ENCODE data around the gene TNC. TPM values are rescaled to one million over a fixed set of nuclear protein-coding genes. Genes with fewer than 3 reads are reported as not detected.

Gene TNC
- total and polyA plus RNA-seq, 10 of the 15 experiments (the other 5 are each of a cell fraction or from before 2014, with no cell fraction given), result 0.05 to 4.2 (median 0.14) TPM

DNA sequence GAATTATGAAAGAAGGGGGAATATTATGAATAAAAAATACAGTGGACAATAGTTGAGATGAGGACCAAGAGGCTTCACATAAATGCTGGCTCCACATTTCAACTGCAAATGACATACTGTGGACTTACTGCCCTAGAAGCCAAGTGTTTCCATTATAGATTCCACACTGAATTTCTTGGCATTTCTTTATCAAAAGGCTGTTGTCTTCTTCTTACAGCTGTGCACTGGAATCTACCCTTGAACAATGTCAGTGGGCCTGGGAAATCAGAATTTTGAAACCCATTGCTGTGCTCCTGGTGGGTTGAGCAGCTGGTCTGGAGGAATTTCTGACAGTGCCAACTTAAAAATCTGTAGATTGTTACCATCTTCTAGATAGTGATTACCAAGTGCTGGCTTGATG, 49.9 kb downstream of the TNC start (continued):
- TF ChIP-seq, protein P1, sequence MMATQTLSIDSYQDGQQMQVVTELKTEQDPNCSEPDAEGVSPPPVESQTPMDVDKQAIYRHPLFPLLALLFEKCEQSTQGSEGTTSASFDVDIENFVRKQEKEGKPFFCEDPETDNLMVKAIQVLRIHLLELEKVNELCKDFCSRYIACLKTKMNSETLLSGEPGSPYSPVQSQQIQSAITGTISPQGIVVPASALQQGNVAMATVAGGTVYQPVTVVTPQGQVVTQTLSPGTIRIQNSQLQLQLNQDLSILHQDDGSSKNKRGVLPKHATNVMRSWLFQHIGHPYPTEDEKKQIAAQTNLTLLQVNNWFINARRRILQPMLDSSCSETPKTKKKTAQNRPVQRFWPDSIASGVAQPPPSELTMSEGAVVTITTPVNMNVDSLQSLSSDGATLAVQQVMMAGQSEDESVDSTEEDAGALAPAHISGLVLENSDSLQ (IDR thresholded peaks at IDR 0.05), result no peak

DNA sequence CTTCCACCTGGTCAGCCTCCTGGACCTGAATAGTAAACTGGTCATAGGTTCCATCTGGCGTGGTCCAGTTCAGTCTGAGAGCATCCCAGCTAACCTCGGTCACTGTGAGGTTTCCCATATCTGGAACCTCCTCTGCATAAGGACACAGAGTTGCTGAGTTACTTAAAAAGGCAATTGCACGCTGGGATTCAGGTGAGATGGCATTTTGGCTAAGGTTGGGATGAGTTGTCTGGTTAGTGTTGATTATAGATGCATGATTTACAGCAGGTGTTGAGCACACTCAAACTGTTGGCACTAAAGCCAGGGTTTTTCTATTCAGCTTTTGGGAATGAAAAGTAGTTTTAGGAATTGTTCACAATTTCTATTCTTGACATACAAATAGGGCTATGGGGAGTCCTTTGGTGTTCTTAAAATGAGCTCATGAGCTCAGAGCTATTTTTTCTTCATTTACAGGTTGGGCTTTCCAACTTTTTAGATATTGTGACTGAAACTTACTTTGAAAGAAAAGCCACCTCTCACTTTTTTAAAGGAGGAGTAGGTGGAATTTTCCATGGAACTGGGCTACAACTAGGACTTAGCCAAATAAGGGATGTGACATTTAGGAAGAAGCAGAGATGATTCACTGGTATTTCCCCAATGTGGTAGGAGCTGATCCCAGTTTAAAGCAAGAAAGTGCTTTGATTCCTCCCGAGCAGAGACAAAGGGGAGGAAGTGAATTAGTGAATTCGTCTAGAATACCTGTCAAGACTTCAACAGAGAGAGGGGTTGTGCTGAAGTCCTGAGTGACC, 54.7 kb downstream of the TNC start:
- no peak for ATAC-seq
- 9% methylated on average over 5 of the region's 5 CpGs for WGBS (ENCODE audit: insufficient coverage, insufficient replicate concordance, low lambda C conversion rate, missing lambda C conversion rate)

More for the DNA sequence above, 54.7 kb downstream of the TNC start:
- H3K27me3 ChIP-seq (replicated peaks in 1 of 2; ENCODE audit: control insufficient read depth in 2 of 2, insufficient read depth in 2 of 2, low read length in 1 of 2), result no peaks in the 10 kb centered on the region; a peak in 2 of 4 replicates
- no peaks in the 10 kb centered on the region for H3K36me3 ChIP-seq (ENCODE audit: control insufficient read depth in 2 of 2, insufficient read depth in 2 of 2, low read length in 1 of 2)
- no peak overlapping the region for H3K27ac ChIP-seq (ENCODE audit: control insufficient read depth, insufficient read depth)
- no peak overlapping the region for H3K4me2 ChIP-seq (ENCODE audit: control insufficient read depth, insufficient read depth)
- ChIA-PET CTCF (no interaction called here), RAD21 (ENCODE audit: unreplicated experiment) (interaction anchor here (1.6 kb wide), 1 partner anchor 382 kb away, joined by 6 read pairs; the partner anchor contains the start of gene TEX48), POLR2A (no interaction called here), SMC1A (ENCODE audit: uncharacterized antibody, unreplicated experiment) (interaction anchor here (0.7 to 1.0 kb wide), 3 partner anchors 9 to 14 kb away, joined by 3 read pairs; no protein-coding TSS in a partner anchor)
- H3K9ac ChIP-seq (ENCODE audit: control insufficient read depth, insufficient read depth, low read length), result no peak overlapping the region
- H3K4me3 ChIP-seq, result no peak overlapping the region
- intact Hi-C loops (cut with micrococcal nuclease; ENCODE audit: unreplicated experiment), result no loop called here
- DNase-seq (ENCODE audit: low read depth, low spot score) (no peak), FAIRE-seq (no peak)
- TF ChIP-seq SMAD5 (IDR thresholded peaks at IDR 0.05; ENCODE audit: low read depth) (no peak), ZNF622 (IDR thresholded peaks at IDR 0.05) (no peak), PAX8 (IDR thresholded peaks at IDR 0.05) (no peak), KAT2A (conservative IDR thresholded peaks at IDR 0.05; ENCODE audit: control insufficient read depth, low read depth, low read length) (no peak), RAD51 (IDR thresholded peaks at IDR 0.05) (no peak), BHLHE40 (IDR thresholded peaks at IDR 0.05; ENCODE audit: borderline replicate concordance in 1 of 2, low read depth in 2 of 2, low read length in 1 of 2) (no peak), TCF12 (IDR thresholded peaks at IDR 0.05; ENCODE audit: low read depth, low read length) (no peak), EED (IDR thresholded peaks at IDR 0.05; ENCODE audit: low read depth) (no peak), GABPA (IDR thresholded peaks at IDR 0.05; ENCODE audit: low read depth) (no peak), HDAC6 (IDR thresholded peaks at IDR 0.05; ENCODE audit: unreplicated experiment) (no peak)
- TF ChIP-seq, protein P2, sequence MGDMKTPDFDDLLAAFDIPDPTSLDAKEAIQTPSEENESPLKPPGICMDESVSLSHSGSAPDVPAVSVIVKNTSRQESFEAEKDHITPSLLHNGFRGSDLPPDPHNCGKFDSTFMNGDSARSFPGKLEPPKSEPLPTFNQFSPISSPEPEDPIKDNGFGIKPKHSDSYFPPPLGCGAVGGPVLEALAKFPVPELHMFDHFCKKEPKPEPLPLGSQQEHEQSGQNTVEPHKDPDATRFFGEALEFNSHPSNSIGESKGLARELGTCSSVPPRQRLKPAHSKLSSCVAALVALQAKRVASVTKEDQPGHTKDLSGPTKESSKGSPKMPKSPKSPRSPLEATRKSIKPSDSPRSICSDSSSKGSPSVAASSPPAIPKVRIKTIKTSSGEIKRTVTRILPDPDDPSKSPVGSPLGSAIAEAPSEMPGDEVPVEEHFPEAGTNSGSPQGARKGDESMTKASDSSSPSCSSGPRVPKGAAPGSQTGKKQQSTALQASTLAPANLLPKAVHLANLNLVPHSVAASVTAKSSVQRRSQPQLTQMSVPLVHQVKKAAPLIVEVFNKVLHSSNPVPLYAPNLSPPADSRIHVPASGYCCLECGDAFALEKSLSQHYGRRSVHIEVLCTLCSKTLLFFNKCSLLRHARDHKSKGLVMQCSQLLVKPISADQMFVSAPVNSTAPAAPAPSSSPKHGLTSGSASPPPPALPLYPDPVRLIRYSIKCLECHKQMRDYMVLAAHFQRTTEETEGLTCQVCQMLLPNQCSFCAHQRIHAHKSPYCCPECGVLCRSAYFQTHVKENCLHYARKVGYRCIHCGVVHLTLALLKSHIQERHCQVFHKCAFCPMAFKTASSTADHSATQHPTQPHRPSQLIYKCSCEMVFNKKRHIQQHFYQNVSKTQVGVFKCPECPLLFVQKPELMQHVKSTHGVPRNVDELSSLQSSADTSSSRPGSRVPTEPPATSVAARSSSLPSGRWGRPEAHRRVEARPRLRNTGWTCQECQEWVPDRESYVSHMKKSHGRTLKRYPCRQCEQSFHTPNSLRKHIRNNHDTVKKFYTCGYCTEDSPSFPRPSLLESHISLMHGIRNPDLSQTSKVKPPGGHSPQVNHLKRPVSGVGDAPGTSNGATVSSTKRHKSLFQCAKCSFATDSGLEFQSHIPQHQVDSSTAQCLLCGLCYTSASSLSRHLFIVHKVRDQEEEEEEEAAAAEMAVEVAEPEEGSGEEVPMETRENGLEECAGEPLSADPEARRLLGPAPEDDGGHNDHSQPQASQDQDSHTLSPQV (IDR thresholded peaks at IDR 0.05), result no peak
- H3K79me2 ChIP-seq (ENCODE audit: control insufficient read depth, insufficient read depth, low read length), result no peaks in the 10 kb centered on the region
- H3K4me1 ChIP-seq (ENCODE audit: control insufficient read depth, insufficient read depth, low read length), result no peaks in the 10 kb centered on the region
- no peaks in the 10 kb centered on the region; the same call in 1 of the 2 replicates for H4K20me1 ChIP-seq (ENCODE audit: control insufficient read depth, insufficient read depth)
- BruUV-seq (replicated peaks), result no TSS peak
- H2AFZ ChIP-seq (ENCODE audit: control insufficient read depth, low read depth, low read length), result no peak overlapping the region
- in situ Hi-C loops (cut with MboI), result no loop called here
- no peaks in the 10 kb centered on the region for H3K9me3 ChIP-seq (replicated peaks; ENCODE audit: control insufficient read depth, insufficient read depth, low read length)
